ENCODE measurements around the gene ASCL5. TPM values are rescaled to one million over a fixed set of nuclear protein-coding genes. Genes with fewer than 3 reads are reported as not detected.

ASCL5 gene
- total RNA-seq, 4 donors from 2014 or later: not detected

DNA sequence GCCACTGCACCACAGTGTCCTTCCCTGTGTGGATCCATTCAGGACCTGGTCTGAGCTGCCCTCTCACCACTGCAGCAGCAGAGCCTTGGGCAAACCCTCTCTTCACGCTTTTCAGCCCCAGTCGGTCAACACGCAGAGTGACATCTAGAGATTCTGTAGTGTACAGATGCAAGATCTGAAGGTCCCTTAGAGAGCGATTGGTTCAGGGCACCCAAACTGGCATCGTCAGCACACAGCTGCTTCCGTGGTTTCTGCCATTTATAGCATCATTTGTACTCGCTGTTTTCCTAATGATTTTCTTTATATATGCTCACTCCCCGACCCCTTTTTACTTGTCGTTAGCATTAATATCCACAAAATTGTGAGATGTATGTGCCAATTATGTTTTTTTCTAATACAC lies 1.5 kb upstream of the ASCL5 start:
- TF ChIP-seq POLR2A (IDR thresholded peaks at IDR 0.05): no peak
- TF ChIP-seq POLR2AphosphoS5 (IDR thresholded peaks at IDR 0.05): no peak
- TF ChIP-seq, protein P1, sequence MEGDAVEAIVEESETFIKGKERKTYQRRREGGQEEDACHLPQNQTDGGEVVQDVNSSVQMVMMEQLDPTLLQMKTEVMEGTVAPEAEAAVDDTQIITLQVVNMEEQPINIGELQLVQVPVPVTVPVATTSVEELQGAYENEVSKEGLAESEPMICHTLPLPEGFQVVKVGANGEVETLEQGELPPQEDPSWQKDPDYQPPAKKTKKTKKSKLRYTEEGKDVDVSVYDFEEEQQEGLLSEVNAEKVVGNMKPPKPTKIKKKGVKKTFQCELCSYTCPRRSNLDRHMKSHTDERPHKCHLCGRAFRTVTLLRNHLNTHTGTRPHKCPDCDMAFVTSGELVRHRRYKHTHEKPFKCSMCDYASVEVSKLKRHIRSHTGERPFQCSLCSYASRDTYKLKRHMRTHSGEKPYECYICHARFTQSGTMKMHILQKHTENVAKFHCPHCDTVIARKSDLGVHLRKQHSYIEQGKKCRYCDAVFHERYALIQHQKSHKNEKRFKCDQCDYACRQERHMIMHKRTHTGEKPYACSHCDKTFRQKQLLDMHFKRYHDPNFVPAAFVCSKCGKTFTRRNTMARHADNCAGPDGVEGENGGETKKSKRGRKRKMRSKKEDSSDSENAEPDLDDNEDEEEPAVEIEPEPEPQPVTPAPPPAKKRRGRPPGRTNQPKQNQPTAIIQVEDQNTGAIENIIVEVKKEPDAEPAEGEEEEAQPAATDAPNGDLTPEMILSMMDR (IDR thresholded peaks at IDR 0.05): no peak
- no peak for TF ChIP-seq EP300 (IDR thresholded peaks at IDR 0.05)
- 80 to 90% methylated on average over 2 to 9 of the region's 9 CpGs for WGBS, 2 donors (ENCODE audit: low coverage in 1 of 2)
- H3K27ac ChIP-seq: no peak overlapping the region
- peaks cover 10% of the 10 kb centered on the region for H3K27me3 ChIP-seq
- H3K36me3 ChIP-seq: peaks cover 0 to 9% of the 10 kb centered on the region in 2 donors
- ATAC-seq: peak; percentile 26
- H3K4me3 ChIP-seq: no peak overlapping the region
- H3K9me3 ChIP-seq: no peaks in the 10 kb centered on the region
- H3K4me1 ChIP-seq: peaks cover 0 to 22% (median 0%) of the 10 kb centered on the region in 3 donors

DNA sequence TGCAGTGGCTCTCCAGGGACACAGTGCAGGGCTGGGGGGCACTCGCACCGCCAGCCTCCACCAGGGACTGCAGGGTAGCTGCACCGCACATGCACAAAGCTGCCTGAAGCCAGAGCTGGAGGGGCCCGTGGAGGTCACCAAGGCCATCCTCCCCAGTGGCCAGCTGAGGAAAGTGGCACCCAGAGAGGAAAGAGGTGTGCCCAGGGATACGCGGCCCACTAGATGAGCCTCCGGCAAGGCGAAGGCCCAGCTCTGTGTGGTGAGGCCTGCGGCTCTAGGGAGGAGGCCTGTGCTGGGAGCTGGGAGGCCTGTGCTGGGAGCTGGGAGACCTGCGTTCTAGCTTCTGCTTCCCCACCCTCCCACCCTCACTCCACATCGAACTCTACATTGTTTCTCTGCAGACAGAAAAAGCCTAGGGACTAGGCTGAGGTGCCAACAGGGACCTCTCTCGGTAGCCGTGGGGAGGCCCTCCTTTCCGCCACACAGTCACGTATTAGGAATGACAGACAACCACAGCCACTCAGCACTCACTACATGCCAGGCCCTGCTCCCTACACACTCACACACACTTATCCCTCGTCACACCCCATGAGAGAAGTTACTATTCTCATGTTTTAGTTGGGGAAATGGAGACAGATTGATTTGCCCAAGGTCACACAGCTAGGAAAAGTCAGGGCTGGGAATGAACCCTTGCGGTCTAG lies 921 bp upstream of the ASCL5 start:
- H3K27me3 ChIP-seq: peaks cover 16% of the 10 kb centered on the region
- H3K36me3 ChIP-seq: peaks cover 0 to 5% of the 10 kb centered on the region in 2 donors
- no peak overlapping the region for H3K4me3 ChIP-seq
- WGBS, 2 donors (ENCODE audit: low coverage in 1 of 2): 33% methylated on average over 1 of the region's 17 CpGs; no CpG with 5 or more reads in 1 of the 2 donors
- no peaks in the 10 kb centered on the region for H3K9me3 ChIP-seq
- H3K27ac ChIP-seq: no peak overlapping the region
- ATAC-seq: no peak
- peaks cover 0 to 22% (median 0%) of the 10 kb centered on the region in 3 donors for H3K4me1 ChIP-seq
- TF ChIP-seq POLR2A (IDR thresholded peaks at IDR 0.05) (no peak), EP300 (IDR thresholded peaks at IDR 0.05) (no peak), POLR2AphosphoS5 (IDR thresholded peaks at IDR 0.05) (no peak)
- TF ChIP-seq, protein P1 (IDR thresholded peaks at IDR 0.05): no peak

DNA sequence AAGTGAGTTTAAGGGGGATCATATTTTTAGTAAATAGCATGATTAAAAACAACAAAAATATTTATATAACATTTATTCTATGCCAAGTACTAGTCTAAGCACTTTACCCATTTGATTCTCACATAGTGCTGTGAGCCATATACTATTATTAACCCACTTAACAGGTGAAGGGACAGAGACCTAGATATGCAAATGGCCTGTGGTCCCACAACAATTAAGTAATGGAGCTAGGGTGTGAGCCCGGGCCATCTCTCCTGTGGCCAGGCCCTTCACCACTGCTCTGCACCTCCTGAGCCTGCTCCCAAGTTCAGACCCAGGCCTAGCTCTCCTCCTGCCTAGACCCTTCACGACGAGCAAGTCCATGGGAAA lies 537 bp downstream of the ASCL5 start:
- WGBS, 2 donors (ENCODE audit: low coverage in 1 of 2): 100% methylated on average over 1 of the region's 3 CpGs; no CpG with 5 or more reads in 1 of the 2 donors
- peaks cover 31% of the 10 kb centered on the region for H3K27me3 ChIP-seq
- no peak for ATAC-seq
- no peaks in the 10 kb centered on the region for H3K9me3 ChIP-seq
- peaks cover 0 to 22% (median 0%) of the 10 kb centered on the region in 3 donors for H3K4me1 ChIP-seq
- no peaks in the 10 kb centered on the region for H3K36me3 ChIP-seq
- TF ChIP-seq EP300 (IDR thresholded peaks at IDR 0.05): no peak
- no peak for TF ChIP-seq POLR2AphosphoS5 (IDR thresholded peaks at IDR 0.05)
- TF ChIP-seq POLR2A (IDR thresholded peaks at IDR 0.05): no peak
- TF ChIP-seq, protein P1 (IDR thresholded peaks at IDR 0.05): no peak
- H3K4me3 ChIP-seq: no peak overlapping the region
- H3K27ac ChIP-seq: no peak overlapping the region

DNA sequence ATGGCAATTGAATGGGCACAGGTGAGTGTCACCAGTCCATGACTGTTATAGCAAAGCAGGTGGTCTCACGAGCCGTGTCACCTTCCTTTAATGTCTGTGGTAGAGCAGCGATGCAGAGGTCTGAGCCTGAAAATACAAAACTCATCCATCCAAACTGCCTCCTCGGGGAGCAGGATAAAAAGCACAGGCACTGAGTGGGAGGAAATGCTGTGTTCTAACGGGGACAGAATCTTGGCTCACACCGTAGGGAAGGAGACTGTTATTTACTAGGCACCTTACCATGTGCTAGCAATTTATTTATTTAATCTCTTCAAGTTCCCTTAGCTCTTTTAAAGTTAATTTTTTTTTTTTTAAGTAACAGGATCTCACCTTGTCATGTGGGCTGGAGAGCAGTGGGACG lies 1.2 kb downstream of the ASCL5 start:
- peaks cover 0 to 22% (median 0%) of the 10 kb centered on the region in 3 donors for H3K4me1 ChIP-seq
- ATAC-seq: no peak
- no peaks in the 10 kb centered on the region for H3K9me3 ChIP-seq
- H3K27ac ChIP-seq: no peak overlapping the region
- TF ChIP-seq POLR2A (IDR thresholded peaks at IDR 0.05): no peak
- TF ChIP-seq EP300 (IDR thresholded peaks at IDR 0.05): no peak
- TF ChIP-seq, protein P1 (IDR thresholded peaks at IDR 0.05): no peak
- no peak for TF ChIP-seq POLR2AphosphoS5 (IDR thresholded peaks at IDR 0.05)
- H3K27me3 ChIP-seq: peaks cover 37% of the 10 kb centered on the region
- 14 to 21% methylated on average over 4 to 5 of the region's 7 CpGs for WGBS, 2 donors (ENCODE audit: low coverage in 1 of 2)
- no peak overlapping the region for H3K4me3 ChIP-seq
- H3K36me3 ChIP-seq: no peaks in the 10 kb centered on the region

DNA sequence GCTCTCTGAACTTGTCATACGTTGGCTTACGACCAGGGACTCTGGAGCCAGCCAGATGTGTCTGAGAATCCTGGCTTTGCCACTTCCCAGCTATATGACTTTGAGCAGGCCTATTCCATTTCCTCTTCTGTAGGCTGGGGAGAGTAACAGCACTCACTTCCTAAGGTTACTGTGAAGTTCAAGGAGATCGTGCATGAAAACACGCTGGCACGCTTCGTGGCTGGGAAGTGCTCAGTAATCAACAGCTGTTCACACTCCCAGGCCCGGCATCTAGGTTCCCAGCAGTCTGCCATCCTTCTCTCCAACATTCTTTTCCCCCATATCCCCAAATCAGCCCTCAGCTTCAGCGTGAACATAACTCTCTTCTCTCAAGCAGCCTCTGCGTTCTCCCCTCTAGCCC lies 2.0 kb downstream of the ASCL5 start:
- Histone ChIP-seq H3K4me3 (no peak overlapping the region), H3K27me3 (peaks cover 45% of the 10 kb centered on the region), H3K27ac (no peak overlapping the region), H3K4me1 (peaks cover 0 to 26% (median 0%) of the 10 kb centered on the region in 3 donors), H3K36me3 (no peaks in the 10 kb centered on the region), H3K9me3 (no peaks in the 10 kb centered on the region)
- 69 to 80% methylated on average over 7 of the region's 9 CpGs for WGBS, 2 donors (ENCODE audit: low coverage in 1 of 2)
- TF ChIP-seq POLR2A (IDR thresholded peaks at IDR 0.05): no peak
- TF ChIP-seq, protein P1 (IDR thresholded peaks at IDR 0.05): no peak
- TF ChIP-seq EP300 (IDR thresholded peaks at IDR 0.05): no peak
- TF ChIP-seq POLR2AphosphoS5 (IDR thresholded peaks at IDR 0.05): no peak
- ATAC-seq: no peak
